ENCODE measurements around the gene NIN. TPM values are rescaled to one million over a fixed set of nuclear protein-coding genes. Genes with fewer than 3 reads are reported as not detected.

The NIN gene
- total and polyA plus RNA-seq, 4 donors: 1.7 to 11.1 (median 4.0) TPM

DNA sequence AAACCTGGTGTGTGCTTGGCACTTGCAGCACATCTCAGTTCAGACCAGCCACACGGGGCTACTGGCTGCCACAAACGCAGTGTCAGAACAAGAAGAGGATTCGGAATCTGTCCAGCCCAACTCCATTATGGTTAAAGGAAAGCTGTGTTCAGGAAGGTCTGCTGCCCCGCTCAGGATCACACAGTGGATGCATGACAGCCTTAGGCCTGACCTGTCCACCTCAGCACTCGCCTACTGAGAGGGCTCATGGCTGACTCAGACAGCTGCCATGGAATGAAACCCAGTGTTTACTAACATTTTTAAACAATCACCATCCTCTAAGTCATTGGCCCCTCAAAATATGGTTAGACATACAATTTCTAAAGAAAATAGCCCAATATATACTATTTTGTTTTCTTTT is 5.6 kb upstream of the NIN start:
- no peak for TF ChIP-seq NR2F2 (IDR thresholded peaks at IDR 0.05)
- TF ChIP-seq SP1 (IDR thresholded peaks at IDR 0.05): no peak
- no peak for TF ChIP-seq FOXA1 (IDR thresholded peaks at IDR 0.05)
- no peak for TF ChIP-seq HNF4A (conservative IDR thresholded peaks at IDR 0.05)
- TF ChIP-seq, protein P1, sequence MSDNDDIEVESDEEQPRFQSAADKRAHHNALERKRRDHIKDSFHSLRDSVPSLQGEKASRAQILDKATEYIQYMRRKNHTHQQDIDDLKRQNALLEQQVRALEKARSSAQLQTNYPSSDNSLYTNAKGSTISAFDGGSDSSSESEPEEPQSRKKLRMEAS (IDR thresholded peaks at IDR 0.05): no peak
- TF ChIP-seq RXRA (IDR thresholded peaks at IDR 0.05): no peak
- TF ChIP-seq, protein P2, sequence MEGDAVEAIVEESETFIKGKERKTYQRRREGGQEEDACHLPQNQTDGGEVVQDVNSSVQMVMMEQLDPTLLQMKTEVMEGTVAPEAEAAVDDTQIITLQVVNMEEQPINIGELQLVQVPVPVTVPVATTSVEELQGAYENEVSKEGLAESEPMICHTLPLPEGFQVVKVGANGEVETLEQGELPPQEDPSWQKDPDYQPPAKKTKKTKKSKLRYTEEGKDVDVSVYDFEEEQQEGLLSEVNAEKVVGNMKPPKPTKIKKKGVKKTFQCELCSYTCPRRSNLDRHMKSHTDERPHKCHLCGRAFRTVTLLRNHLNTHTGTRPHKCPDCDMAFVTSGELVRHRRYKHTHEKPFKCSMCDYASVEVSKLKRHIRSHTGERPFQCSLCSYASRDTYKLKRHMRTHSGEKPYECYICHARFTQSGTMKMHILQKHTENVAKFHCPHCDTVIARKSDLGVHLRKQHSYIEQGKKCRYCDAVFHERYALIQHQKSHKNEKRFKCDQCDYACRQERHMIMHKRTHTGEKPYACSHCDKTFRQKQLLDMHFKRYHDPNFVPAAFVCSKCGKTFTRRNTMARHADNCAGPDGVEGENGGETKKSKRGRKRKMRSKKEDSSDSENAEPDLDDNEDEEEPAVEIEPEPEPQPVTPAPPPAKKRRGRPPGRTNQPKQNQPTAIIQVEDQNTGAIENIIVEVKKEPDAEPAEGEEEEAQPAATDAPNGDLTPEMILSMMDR (IDR thresholded peaks at IDR 0.05; ENCODE audit: low read depth, low read length, missing input control): no peak
- H3K36me3 ChIP-seq (ENCODE audit: control insufficient read depth in 4 of 4, insufficient read depth in 3 of 4, low read depth in 1 of 4, low read length in 3 of 4): no peaks in the 10 kb centered on the region
- H3K4me3 ChIP-seq (ENCODE audit: low read depth in 1 of 3, low read length in 3 of 3): no peak overlapping the region
- H3K4me1 ChIP-seq (ENCODE audit: control insufficient read depth in 4 of 4, insufficient read depth in 4 of 4, low read length in 3 of 4): peaks cover 0 to 16% (median 2%) of the 10 kb centered on the region in 4 donors
- H3K9ac ChIP-seq (ENCODE audit: low read depth in 1 of 2, low read length in 2 of 2): no peak overlapping the region
- H3K9me3 ChIP-seq (ENCODE audit: control insufficient read depth in 4 of 4, low read length in 3 of 4): no peaks in the 10 kb centered on the region
- no peaks in the 10 kb centered on the region for H3K27me3 ChIP-seq (ENCODE audit: control insufficient read depth in 4 of 4, insufficient read depth in 4 of 4, low read length in 3 of 4)
- no peak for DNase-seq (ENCODE audit: low spot score)
- H3K27ac ChIP-seq (ENCODE audit: low read depth in 1 of 2, low read length in 2 of 2): no peak overlapping the region
- 97% methylated on average over 5 of the region's 5 CpGs for WGBS

DNA sequence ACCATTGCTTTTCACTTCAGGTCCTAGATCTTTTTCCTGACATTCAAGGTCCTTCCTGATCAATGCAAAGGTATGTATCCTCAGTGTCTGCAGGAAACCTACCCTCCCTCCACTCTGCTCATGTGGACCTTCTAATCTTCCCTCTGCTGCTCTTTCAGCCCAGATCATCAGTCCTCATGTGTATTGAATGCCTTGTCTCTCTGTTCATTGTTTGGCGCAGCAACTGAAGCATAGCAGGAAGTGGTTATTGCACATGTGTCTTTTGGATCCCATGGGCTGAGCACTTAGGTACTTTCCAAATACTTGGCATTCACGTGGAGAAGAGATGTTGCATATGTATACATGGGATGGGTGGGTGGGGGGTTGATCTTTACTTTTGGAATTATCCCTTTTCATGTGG is 4.3 kb upstream of the NIN start:
- DNase-seq (ENCODE audit: low spot score): no peak
- Histone ChIP-seq H3K27me3 (ENCODE audit: control insufficient read depth in 4 of 4, insufficient read depth in 4 of 4, low read length in 3 of 4) (no peaks in the 10 kb centered on the region), H3K36me3 (ENCODE audit: control insufficient read depth in 4 of 4, insufficient read depth in 3 of 4, low read depth in 1 of 4, low read length in 3 of 4) (no peaks in the 10 kb centered on the region), H3K4me1 (ENCODE audit: control insufficient read depth in 4 of 4, insufficient read depth in 4 of 4, low read length in 3 of 4) (peaks cover 0 to 21% (median 5%) of the 10 kb centered on the region in 4 donors), H3K9me3 (ENCODE audit: control insufficient read depth in 4 of 4, low read length in 3 of 4) (no peaks in the 10 kb centered on the region), H3K4me3 (ENCODE audit: low read depth in 1 of 3, low read length in 3 of 3) (no peak overlapping the region), H3K27ac (ENCODE audit: low read depth in 1 of 2, low read length in 2 of 2) (no peak overlapping the region), H3K9ac (ENCODE audit: low read depth in 1 of 2, low read length in 2 of 2) (no peak overlapping the region)
- TF ChIP-seq RAD21 (IDR thresholded peaks at IDR 0.05): no peak
- no peak for TF ChIP-seq FOXA1 (IDR thresholded peaks at IDR 0.05)
- no peak for TF ChIP-seq EGR1 (IDR thresholded peaks at IDR 0.05; ENCODE audit: low read depth in 2 of 2)
- TF ChIP-seq, protein P2 (IDR thresholded peaks at IDR 0.05; ENCODE audit: low read depth, low read length, missing input control): no peak
- TF ChIP-seq FOXA2 (IDR thresholded peaks at IDR 0.05): no peak
- TF ChIP-seq, protein P3, sequence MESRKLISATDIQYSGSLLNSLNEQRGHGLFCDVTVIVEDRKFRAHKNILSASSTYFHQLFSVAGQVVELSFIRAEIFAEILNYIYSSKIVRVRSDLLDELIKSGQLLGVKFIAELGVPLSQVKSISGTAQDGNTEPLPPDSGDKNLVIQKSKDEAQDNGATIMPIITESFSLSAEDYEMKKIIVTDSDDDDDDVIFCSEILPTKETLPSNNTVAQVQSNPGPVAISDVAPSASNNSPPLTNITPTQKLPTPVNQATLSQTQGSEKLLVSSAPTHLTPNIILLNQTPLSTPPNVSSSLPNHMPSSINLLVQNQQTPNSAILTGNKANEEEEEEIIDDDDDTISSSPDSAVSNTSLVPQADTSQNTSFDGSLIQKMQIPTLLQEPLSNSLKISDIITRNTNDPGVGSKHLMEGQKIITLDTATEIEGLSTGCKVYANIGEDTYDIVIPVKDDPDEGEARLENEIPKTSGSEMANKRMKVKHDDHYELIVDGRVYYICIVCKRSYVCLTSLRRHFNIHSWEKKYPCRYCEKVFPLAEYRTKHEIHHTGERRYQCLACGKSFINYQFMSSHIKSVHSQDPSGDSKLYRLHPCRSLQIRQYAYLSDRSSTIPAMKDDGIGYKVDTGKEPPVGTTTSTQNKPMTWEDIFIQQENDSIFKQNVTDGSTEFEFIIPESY (IDR thresholded peaks at IDR 0.05): no peak
- TF ChIP-seq NR2F2 (IDR thresholded peaks at IDR 0.05): no peak
- no peak for TF ChIP-seq JUND (IDR thresholded peaks at IDR 0.05)
- TF ChIP-seq HNF4G (IDR thresholded peaks at IDR 0.05): no peak
- TF ChIP-seq, protein P1 (IDR thresholded peaks at IDR 0.05): no peak
- no peak for TF ChIP-seq RXRA (IDR thresholded peaks at IDR 0.05)
- TF ChIP-seq GABPA (IDR thresholded peaks at IDR 0.05 in 1 of 2, conservative IDR thresholded peaks at IDR 0.05 in 1 of 2): no peak
- no peak for TF ChIP-seq SP1 (IDR thresholded peaks at IDR 0.05)
- no peak for TF ChIP-seq HNF4A (conservative IDR thresholded peaks at IDR 0.05)
- no peak for TF ChIP-seq YY1 (IDR thresholded peaks at IDR 0.05)
- TF ChIP-seq, protein P4, sequence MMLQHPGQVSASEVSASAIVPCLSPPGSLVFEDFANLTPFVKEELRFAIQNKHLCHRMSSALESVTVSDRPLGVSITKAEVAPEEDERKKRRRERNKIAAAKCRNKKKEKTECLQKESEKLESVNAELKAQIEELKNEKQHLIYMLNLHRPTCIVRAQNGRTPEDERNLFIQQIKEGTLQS (IDR thresholded peaks at IDR 0.05): no peak
- no peak for TF ChIP-seq TAF1 (conservative IDR thresholded peaks at IDR 0.05)
- TF ChIP-seq, protein P5, sequence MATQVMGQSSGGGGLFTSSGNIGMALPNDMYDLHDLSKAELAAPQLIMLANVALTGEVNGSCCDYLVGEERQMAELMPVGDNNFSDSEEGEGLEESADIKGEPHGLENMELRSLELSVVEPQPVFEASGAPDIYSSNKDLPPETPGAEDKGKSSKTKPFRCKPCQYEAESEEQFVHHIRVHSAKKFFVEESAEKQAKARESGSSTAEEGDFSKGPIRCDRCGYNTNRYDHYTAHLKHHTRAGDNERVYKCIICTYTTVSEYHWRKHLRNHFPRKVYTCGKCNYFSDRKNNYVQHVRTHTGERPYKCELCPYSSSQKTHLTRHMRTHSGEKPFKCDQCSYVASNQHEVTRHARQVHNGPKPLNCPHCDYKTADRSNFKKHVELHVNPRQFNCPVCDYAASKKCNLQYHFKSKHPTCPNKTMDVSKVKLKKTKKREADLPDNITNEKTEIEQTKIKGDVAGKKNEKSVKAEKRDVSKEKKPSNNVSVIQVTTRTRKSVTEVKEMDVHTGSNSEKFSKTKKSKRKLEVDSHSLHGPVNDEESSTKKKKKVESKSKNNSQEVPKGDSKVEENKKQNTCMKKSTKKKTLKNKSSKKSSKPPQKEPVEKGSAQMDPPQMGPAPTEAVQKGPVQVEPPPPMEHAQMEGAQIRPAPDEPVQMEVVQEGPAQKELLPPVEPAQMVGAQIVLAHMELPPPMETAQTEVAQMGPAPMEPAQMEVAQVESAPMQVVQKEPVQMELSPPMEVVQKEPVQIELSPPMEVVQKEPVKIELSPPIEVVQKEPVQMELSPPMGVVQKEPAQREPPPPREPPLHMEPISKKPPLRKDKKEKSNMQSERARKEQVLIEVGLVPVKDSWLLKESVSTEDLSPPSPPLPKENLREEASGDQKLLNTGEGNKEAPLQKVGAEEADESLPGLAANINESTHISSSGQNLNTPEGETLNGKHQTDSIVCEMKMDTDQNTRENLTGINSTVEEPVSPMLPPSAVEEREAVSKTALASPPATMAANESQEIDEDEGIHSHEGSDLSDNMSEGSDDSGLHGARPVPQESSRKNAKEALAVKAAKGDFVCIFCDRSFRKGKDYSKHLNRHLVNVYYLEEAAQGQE (IDR thresholded peaks at IDR 0.05): no peak
- WGBS: 61% methylated on average over 2 of the region's 2 CpGs

All from liver (tissue), 9 donors.